Stimulated activated CD8-positive, alpha-beta memory T cell treated with anti-CD3 and anti-CD28 coated beads, Interleukin-4, amount 100 ng/mL, for 1 hour (primary cell): ENCODE data around the gene TSPAN18.

Experiments
- DNase-seq, 2 donors: peaks; one replicate each; pipeline ENCODE4 v3.0.0-alpha.2; 2020; ENCODE audit warnings: low read depth in 2 of 2, low spot score in 1 of 2

Gene TSPAN18

GRCh38 chr11:44819346-44819745 is 92.6 kb downstream of the TSPAN18 start:
- no peak for DNase-seq

GRCh38 chr11:44822369-44822768 is 95.6 kb downstream of the TSPAN18 start:
- DNase-seq, result no peak

- no peak for DNase-seq
These were observed 96.2 kb downstream of the TSPAN18 start for GRCh38 chr11:44823006-44823405.

GRCh38 chr11:44823868-44824267 is 97.1 kb downstream of the TSPAN18 start:
- no peak for DNase-seq

DNA sequence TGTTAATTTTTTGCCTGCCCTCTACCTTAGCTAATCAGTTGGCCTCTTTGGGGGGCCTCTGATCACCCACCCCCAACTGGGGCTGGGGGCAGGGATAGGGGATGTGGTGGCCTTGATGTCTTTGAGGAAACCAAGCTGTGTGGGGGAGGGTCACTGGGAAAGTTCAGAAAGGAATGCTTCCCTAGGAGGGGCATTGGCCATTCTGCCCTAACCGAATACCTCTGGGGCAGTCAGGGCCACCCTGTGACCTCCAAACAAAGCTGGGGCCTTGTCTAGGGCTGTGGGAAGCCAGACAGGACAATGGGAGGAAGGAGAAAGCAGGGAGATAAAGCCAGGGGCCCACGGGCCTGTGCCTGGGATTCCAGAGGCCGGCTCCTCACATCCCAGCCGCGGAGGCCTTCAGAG is 97.5 kb downstream of the TSPAN18 start:
- no peak for DNase-seq

DNA sequence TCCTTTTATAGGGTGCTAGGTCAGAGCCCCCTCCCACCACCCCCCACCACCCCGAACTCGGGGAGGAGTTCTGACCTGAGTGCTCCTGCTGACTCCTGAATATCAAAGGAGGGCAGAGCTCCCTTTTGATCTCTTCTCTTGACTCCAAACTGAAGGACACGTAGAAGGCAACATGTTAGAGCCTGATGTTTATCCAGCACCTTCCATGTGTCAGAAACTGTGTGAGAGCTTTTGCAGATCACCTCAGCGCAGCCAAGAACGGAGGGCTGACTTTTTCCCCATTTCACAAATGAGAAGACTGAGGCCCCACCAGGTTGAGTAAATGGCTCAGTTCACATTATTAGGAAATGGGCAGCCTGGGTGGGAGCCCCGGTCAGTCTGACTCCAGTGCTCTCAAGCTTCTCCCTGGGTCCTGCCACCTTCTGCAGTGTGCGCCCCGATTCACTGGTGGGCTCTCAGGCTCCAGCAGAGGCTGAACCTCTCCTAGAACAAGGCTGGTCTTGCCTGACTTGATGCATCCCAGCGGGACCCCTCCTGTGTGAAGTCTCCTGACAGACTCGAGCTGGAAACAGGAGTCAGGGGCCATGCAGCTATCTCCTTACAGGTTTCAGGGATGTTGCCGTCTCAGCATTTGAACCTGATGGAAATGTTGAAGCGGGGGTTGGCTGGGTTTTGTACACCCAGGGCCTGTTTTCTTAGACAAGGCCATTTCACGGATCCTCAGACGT is 98.5 kb downstream of the TSPAN18 start:
- no peak for DNase-seq

GRCh38 chr11:44826922-44827643 is 100.3 kb downstream of the TSPAN18 start:
- DNase-seq, result no peak

DNA sequence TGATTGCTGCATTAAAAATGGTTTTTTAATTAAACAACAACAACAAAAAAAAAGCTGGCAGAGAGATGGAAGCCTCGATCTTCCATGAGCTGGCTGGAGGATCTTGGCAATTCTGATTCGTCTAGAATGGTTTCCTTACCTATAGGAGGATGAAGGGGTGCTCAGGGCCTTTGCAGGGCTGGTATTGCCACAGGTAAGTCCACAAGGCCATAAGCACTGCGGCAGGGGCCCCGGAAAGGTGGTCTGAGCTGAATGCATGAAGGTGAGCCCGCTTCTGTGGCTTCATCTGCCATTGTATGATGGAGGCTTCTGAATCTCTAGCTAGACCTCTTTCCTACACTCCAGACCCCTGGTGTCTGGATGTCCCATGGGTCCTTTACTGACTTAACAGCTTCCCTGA is 101.5 kb downstream of the TSPAN18 start:
- no peak for DNase-seq

GRCh38 chr11:44829838-44830237 is 103.1 kb downstream of the TSPAN18 start:
- no peak for DNase-seq

DNA sequence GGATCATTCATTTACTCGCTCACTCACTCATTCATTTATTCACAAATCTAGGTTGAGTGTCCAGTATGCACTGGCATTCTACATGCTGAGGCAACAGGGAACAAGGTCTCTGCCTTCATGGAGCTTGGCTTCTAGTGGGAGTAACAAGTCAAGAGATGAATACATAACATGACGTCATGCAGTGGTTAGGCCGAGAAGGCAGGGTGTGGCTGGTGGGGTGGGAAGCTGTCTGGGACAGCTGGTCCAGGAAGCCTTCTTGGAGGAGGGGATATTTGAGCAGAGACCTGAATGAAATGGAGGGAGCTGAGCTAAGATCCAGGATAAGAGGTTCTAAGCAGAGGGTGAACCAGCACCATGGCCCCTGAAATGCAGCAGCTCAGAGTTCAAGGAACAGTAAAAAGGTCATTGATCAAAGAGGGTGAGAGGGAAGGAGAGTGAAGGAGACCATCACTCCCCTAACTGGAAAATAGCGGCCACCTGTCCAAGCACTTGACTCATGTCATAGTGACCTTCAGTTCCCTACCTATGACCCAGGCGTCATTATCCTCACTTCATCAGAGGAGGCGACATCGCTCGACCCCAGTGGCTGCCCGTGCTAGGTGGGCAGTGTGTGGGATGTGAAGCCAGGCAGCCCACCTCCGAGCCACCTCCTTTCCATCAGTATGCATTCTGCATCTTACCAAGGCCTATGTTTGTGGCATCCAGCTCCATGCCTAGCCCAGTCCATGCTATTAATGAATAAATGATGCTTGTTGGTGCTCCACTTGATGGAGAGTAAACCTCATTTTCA is 105.0 kb downstream of the TSPAN18 start:
- no peak for DNase-seq

DNA sequence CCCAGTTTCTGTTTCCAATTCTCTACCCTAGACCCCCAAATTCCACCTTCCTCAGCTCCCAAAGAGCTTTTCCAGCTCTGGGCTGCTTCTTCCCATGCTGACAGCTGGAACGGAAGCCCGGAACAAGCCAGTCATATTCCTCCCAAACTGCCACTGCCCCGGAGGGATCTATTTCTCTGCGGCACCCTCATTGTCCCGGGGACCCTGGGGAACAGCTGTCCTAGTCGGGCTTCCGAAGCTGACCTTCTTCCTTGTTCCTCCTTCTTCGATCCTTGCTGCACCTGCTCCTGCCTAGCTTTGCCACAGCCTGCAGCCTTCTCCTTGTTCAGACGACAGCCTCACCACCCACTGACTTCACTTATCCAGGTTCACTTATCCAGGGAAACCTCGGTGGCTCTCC is 105.7 kb downstream of the TSPAN18 start:
- DNase-seq, result no peak

GRCh38 chr11:44833221-44833876 is 106.6 kb downstream of the TSPAN18 start:
- no peak for DNase-seq

DNA sequence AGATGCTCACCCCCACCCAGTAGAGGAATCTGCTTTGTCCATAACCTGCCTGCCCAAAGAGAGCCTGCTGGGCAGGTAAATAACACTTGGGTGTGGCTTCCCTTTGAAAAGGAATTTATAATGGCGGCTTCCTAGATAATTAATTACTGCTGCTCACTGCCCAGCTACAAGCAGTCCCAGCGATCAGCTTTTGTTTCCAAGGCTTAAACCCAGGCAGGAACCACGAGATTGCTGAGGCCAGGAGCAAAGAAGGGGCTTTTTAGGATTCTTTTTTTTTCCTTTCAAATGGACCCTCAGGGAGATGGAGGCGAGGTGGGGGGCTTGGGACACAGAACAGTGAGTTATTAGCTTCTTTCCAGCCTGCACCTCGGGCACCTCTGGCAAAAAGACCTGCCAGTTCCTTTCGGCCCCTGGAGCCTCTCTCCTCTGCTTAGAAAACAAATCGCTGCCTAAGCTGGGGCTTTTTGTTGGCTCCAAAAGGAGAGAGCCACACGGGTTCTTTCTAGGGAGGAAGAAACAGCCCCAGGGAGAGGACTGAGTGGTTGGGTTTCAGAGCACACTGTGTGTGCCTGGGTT is 107.2 kb downstream of the TSPAN18 start:
- no peak for DNase-seq

GRCh38 chr11:44834846-44835245 is 108.1 kb downstream of the TSPAN18 start:
- no peak for DNase-seq

DNA sequence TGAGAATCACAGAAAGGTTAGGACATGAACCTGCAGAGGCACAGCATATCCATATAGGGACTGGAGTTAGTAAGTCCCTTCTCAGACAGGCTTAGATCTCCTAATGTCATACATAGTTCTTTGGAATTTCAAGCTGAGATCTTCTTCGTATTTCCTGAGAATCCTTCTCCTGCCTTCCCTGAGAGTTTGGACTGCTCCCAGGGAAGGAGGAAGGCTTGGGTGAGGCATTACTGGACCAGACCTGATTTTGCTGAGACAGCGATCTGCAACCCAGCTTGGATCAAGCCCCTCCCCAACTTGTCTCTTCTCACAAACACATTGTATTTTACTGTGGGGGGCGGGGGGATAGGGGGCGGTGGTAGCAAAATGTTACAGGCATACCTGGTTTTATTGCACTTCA is 108.5 kb downstream of the TSPAN18 start:
- DNase-seq, result no peak

DNA sequence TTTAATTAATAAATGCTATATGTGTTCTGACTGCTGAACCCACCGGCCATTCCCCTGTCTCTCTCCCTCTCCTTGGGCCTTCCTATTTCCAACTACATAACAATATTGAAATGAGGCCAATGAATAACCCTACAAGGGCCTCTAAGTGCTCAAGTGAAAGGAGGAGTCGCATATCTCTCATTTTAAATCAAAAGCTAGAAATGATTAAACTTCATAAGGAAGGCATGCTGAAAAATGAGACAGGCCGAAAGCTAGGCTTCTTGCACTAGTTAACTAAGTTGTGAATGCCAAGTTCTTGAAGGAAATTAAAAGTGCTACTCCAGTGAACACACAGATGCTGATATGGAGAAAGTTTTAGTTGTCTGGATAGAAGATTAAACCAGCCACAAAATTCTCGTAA is 109.2 kb downstream of the TSPAN18 start:
- no peak for DNase-seq

DNA sequence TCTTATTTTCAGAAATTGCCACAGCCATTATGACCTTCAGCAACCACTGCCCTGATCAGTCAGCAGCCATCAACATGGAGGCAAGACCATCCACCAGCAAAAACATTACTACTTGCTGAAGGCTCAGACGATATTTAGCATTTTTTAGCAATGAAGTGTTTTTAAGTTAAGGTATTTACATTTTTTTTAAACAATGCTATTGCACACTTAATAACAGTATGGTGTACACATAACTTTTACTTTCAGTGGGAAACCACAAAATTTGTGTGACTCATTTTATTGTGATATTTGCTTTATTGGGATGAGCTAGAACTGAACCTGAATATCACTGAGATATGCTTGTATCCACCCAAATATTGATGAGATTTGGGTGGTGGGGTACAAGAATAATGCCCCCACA is 110.9 kb downstream of the TSPAN18 start:
- no peak for DNase-seq

DNA sequence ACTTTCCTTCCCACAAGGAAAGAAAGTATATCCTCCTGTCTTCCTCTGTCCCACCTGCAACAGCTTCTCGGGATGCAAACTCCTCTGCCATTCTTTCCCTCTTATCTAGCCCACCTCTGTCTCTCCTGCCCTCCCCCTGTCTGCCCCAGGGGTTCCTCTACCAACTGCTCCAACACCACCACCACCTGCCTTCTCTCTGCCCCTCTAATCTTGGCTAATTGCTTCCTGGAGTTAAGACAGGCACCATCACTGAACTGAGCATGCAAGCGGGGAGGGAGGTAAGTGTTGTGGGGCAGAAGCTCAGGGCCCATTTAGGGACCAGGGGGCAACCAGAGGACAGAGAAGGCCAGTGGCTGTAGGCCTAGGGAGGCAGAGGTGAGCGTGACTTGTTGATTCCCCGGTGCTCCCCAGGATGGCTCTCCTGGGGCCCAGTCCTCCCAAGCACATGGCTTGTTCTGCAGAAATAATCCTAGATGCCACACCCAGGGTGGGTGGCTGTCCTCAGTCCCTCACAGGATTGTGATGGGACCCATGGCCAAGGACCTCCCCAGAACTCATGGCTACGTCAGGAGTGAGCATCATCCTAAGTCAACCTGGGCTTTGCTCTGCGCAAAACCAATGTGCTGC is 112.8 kb downstream of the TSPAN18 start:
- no peak for DNase-seq

- DNase-seq, result no peak
These were observed 113.3 kb downstream of the TSPAN18 start for GRCh38 chr11:44840085-44840478.

GRCh38 chr11:44840521-44841251 is 113.9 kb downstream of the TSPAN18 start:
- DNase-seq, result no peak
